T follicular helper cell (primary cell): ENCODE results near the gene CHN1.

ENCODE experiments used
- DNase-seq: peaks from one replicate; pipeline ENCODE4 v3.0.0-alpha.2; 2020; ENCODE audit warnings: low read depth

CHN1 gene

DNA sequence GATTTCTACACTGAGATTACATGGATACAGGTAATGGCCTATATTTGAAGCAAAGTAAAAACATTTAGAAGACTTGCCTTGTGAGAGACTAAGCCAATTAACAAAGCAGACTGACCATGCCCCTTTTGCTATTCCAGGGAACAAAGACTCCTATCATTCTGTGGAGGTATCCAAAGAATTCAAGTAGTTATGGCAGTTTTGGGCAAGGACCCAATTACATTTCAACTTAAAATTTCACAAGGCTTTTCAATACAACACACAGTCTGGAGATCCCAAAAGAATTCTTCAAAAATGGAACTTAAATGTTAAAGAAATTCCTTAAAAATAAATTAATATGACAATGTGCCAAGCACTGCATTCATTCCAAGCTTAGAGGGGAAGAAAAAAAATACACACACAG lies 131.7 kb downstream of the CHN1 start:
- DNase-seq = no peak

DNA sequence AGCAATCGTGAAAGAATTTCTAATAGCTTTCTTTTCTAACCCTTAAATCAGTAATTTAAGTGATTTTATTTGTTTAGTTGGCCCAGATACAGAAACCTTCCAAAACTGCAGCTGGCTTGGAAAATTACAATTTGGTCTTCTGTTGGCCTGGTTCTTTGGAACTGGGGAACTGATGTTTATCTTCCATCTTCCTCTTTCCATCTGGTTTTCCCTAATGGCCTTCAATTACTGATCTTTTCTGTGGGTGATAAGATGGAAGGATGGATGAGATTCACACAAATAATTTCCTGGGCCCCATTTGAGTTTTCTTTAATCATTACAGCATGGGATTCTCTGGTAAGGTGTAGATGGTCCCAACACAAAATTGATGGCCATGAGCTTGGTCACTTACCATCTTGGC lies 134.4 kb downstream of the CHN1 start:
- DNase-seq = no peak

DNA sequence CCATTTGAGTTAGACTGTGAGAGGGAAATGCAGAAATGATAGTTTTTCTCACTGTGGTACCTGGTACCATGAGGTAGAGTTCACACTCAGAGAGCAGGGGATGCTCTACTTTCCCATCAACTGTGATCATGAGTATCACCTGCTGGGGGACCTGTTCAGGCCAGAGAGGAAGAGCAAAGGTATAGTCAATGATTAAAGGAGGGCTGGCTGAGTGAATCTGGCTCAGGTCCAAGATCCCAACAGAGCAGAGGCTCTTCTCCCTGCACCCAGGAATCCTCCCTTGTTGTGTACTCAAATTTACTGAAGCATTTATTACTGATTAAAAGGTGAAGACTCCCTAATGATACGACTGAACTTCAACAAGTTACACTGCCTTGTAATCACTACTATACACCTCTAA lies 136.3 kb downstream of the CHN1 start:
- no peak for DNase-seq

DNA sequence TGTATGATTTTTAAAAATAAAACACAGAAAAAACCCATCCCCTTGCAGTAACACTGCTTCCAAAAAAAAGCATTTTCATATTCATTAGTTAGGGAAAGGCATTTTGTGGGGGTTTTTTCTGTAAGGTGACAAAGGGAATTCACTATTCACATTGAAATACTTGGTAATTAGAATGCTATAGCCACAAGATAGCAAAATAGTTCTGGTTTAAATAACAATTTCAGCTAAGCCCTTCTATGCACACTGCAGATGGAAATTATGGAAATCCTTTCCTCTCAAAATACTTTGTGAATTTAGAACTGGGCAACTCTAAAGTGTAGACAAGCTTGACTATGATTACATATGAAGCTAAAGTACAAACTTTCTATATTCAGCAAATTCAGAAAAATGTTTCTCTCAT lies 138.8 kb downstream of the CHN1 start:
- DNase-seq = no peak

DNA sequence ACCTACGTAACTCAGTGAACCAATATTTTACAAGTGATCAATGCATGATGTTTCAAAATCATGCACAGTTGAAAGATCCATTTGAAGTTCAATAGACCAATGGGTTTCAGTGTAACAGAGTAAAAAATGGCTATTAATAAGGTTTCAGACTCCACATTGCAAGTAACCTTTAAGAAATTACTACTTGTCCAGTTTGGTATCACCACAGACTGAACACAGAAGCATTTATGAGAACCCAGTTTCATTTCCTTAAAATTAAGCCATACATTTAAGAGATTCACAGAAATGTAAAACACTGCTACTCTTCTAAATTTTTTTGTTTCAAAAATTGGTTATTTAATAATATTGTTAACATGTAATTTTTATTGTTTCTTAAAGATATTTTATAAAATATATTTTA lies 142.0 kb downstream of the CHN1 start:
- DNase-seq = no peak

DNA sequence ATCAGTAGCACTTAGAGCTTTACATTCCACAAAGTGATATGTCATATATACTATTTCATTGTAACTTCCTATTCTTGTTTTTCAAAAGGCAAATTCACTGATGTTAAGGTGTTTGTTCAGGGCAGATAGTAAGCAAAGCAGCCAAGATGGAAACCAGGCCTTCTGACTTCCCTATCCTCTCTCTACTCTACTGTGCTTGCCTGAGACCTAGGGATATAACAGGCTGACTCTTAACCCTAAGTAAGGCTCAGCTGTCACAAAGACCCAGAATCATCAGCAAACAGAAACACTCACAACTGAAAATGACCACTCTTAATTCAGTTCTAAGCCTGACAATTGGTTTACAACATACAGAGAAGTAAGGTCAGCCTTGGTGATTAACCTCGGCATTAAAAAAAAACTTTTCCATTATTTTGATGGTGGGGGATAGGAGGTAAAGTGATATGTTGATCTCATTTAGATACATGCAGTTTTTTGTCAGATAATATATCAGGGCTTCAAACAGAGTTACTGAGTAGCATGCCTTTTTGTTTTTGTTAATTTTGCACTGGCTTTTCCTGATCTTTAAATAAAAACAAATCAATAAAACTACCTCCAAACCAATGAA lies 145.5 kb downstream of the CHN1 start:
- DNase-seq = no peak

DNA sequence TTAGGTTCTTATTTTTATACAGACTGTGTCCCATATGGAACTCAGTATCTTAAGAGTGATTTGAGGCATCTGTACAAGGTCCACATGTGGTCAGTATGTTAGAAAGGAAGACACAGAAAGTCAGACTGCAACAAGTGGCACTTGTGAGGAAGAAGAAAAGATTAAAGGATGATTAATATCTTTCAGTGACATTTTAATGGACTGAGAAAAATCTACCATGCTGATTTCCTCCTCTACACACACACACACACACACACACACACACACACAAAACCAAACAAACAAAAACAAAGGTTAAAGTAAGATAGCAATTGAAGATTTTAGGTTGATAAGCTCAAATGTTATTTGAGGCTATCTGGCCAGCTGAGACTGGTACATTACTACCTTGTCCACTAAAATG lies 146.4 kb downstream of the CHN1 start:
- DNase-seq = no peak

DNA sequence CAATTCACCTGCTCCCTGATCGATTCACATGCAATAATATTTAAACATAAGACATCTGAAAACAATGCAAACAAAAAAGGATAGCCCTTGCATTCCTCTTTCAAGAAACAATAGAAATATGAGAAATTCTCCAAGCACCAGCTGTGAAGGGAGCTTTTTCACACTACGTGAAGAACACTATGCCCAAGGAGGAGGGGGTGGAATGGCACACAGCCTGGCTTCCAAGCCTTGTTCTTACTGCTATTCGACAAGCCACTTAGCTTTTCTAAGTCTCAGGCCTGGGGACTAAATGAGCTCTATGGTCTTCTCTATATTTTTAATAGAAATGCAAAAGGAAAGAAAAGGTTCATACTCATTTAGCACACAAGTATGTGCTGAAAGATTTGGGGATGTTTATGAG lies 148.7 kb downstream of the CHN1 start:
- no peak for DNase-seq

DNA sequence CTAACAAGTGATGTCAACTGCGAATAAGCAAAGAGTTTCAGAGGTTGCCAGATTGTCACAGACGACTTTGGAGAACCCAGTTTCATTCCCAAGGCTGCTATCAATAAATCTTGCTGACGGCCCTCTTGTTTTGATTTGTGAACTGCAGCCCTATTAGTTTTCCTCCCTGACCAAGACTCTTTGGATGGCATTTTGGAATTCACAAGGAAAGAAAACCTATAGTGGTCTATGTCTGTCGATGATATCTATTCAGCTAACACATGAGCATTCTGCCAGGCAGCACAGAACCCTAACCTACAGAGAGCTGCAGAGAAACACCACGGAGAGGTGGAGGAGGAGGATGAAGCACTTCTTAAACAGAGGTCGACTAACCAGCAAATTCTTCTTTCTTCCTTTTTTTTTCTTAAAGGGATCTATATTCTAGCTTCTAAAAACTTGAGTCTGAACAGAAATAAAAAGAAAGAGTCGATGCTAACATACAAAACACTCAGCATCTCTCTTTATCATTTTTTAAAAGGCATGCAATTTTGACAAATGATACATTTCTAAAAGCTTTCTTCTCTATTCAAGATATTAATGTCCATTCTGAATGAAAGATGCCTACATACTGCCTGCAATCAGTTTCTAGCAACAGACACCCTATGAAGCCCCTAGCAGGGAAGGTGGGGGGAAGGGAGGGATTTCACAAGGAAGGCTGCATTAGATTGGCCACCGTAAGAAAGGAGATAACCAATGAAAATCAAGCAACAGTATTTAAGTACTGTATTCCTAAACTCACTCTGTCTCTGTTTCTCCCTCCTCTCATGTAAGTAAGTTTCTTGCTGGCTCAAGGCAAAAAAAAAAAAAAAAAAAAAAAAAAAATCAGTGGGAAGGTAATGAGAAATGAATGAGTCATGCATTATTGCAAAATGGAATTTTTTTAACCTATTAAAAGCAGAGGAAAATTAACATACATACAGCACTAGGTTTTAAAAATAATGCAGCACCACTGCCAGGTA lies 157.9 kb downstream of the CHN1 start:
- DNase-seq = no peak

DNA sequence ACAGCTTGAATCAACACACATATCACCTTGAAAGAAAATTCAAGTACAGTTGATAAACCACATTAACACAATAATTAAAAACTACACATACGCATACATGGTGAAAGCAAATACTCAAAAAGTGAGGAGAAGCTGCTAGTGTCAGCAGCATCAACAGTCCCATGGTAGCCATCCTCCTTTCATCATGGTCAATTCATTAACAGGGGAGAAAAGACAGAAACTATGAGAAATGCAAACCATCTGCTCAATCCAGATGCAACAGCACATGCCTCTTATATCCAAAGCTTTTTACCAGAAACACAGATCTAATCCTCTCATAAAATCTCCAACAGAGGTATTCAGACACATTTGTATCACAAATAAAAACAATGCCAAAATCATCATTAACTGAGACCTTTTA lies 159.0 kb downstream of the CHN1 start:
- DNase-seq = no peak

DNA sequence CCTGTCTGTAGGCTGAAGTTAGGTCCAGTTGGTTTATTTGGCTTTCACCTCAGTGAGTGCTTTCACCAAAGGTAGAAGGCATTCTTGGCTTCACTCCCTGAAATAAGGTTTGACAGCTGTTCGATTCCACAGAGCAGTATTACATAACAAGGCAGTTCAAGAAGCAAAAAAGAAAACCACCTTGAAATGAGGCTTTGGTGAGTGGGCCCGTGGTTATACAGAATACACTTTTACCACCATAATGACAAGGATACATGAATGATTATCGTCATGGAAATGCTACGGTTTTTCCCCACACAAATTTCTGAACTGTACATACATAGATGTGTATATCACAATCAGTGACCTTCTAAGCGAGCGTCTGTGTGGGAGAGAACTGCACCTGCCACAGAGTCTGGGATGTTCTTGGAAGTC lies 160.9 kb downstream of the CHN1 start:
- DNase-seq = no peak

DNA sequence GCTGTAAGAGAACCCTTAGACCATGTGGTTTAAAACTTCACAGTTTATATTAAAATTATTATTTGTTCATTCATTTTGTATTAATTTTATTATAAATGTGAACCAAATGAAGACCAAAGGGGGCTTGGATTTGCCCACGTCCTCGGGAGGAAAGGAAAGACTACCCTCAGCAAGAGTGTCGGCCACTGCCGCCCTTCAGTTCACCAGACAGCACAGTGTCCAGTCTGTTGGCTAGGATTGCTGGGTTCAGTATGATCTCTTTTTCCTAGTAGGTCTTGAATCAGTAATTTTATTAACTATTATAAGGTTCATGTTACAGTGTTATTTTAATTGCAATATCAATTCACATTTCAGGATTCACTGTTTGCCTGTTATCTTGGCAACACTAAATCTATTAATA lies 162.7 kb downstream of the CHN1 start:
- no peak for DNase-seq

DNA sequence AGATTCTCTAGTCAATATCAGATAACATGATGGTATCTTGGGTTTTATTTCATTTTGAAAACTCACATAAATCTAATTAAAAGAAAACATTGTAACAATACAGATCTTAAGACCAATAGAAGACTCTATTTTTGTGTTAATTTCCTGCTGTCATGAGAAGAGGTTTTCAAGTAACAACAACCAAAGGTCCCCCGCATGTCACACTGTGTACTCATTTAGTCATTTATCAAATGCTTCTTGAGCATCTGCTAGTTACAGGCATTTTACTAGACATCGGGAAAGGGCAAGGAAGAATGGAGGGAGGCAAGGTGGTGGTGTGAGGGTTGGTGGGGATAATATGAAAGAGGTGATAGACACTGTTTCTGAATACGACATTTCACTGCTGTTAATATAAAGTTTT lies 163.2 kb downstream of the CHN1 start:
- no peak for DNase-seq

DNA sequence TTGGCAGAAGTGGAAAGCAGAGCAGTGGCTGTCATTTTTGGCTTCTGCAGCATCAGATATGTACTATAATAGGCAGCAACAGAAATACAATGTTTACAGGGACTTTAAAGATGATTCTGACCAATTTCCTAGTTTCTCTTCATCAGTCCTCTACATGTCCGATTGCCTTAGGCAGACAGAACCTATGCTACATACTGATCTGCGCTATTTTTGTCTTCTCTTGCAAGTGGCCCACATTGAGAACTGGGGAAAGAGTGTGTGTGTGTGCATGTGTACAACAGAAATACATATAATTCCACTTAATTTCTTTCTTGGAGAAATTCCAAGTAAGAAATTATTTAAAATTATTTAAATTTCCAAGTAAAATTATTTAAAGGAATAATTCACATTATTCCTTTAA lies 163.8 kb downstream of the CHN1 start:
- DNase-seq = no peak

DNA sequence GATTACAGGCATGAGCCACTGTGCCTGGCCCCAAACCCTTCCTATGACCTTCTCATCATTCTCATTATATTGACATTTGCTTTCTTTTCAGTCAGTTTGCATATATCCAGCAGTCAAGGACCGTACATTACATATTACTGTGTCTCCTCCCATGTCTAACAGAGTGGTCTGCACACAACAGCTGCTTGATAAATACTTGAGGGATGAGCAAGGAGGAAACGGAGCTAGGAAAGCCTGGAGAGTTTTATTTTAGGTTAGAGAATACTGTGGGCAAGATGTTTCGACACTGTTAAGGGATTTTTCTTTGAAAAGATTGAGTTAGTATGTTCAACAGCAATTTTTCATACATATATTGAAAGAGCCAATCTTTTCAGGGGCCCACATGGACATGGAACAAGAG lies 164.7 kb downstream of the CHN1 start:
- DNase-seq = no peak

DNA sequence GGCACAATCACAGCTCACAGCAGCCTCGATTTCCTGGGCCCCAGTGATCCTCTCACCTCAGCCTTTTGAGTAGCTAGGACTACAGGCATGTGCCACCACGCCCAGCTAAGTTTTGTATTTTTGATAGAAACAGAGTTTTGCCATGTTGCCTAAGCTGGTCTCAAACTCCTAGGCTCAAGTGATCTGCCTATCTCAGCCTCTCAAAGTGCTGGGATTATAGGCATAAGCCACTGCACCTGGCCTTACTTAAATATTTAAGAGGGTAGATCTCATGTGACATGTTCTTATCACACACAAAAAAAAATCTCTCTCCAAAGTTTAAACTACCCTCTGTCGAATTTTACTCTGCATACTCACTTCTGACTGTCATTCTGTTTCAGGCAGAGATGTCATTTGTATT lies 165.5 kb downstream of the CHN1 start:
- no peak for DNase-seq

DNA sequence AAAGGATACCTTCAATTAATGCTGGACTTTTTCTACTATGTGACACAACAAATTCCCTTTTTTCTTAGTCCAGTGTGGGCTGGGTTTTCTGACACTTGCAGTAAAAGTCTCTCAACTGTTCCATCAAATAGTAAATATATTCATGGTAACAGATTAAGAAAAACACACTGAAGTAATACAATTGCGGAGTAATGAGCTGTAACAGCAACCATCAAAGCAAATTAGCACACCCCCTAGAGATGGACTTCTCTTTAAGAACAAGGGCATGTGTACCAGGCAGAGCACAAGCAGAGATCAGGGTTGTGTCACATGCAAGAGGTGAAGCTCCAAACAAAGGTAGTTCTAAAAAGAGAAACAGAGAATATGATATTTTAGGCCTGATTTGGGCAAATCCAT lies 168.2 kb downstream of the CHN1 start:
- DNase-seq = no peak

DNA sequence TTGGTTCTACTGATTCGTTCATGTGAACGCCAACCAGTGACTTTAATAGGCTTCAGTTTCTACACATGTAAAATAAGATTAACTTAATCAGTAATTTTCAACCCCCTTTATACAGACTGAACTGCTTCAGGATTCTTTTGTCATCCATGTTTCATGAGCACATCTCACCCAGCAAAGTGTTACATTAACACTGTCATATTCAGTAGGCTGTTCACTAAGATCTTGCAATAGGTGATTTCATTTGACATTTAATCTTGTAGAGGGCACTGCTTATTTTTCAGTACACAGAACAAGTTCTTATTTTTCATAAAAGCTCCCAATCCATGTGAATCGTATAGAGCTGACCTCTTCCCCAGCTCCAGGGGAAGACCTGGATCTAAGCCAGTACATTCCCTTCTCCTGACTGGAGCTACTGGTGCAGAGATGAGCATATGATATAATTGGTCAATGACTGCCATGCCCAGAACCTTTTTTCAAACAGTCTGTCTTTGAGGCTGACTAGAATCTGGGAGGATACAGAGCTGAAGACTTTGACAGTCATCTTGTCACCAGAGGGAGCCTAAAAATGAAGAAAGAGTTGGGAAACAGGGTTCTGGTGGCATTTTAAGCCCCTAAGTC lies 168.7 kb downstream of the CHN1 start:
- DNase-seq = no peak

DNA sequence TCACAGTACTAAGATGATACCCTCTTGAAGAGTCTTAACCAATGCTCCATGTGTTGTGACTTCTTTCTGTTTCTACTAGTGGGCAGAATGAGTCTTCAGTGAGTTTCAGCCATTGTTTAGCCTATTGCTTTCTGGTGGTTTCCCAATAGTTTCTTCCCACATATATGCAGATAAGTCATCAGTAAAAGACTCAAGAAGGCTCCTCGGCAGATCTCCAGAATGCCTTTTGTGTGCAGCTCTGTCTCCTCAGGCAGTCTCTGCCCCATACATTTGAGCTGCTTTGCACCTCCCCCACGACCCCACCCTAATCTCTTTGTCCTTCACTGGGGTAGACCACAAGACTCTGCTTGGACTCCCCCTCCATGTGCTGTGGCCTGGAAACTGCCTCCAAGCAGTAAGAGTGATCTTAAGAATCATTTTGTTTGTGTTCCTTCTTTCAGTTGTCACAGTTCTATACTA lies 169.4 kb downstream of the CHN1 start:
- no peak for DNase-seq

DNA sequence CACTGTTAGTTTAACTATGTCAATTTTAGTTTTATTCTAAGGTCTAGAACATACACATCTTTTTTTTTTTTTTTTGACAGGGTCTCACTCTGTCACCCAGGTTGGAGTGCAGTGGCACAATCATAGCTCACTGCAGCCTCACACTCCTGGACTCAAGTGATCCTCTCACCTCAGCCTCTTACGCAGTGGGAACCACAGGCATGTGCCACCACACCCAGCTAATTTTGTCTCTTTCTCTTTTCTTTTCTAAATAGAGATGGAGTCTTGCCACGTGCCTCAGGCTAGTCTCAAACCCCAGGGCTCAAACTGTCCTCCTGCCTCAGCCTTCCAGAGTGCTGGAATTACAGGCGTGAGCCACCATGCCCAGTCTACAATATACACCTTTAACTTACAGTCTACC lies 171.4 kb downstream of the CHN1 start:
- DNase-seq = no peak

DNA sequence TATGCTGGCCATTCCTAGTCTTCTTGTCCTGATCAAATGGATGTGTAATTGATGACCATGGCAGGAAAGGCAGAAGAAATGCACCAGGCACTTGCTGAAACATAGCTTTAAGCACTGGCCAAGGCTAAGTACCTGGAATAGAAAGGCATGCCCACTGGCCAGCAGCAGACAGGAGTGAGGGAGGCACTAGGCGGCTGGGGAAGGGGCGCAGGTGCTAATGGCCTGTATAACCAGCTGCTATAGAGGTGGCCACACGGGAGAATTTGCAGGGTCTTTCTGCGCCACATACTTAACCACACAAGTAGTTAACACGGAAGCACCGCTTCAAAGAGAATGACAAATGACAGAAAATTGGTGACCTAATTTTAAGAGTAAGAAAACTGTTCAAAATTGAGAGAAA lies 174.6 kb downstream of the CHN1 start:
- no peak for DNase-seq

DNA sequence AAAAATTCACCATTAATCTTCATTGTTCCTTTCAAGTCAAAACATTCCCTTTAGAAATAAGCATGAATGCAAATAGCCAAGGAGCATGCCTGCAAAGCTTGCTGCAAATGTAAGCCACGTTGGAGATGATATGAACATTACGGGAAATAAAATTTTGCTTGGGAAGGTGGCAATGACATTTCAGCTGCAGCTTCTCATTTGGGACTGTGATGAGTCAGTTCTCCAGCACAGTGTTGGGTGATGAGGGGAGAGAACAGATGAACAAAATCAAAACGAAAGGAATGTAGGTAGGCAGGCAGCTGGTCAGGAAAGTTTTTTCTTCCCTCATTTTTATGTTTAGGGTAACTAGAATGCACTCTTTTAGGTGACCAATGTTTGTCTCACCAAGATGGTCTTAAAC lies 175.6 kb downstream of the CHN1 start:
- no peak for DNase-seq
